Germinal center (tissue), 1 donor: ENCODE data around the gene DSTN.

Experiments
- DNase-seq: peaks from one replicate; pipeline ENCODE4 v3.0.0; 2012; ENCODE audit warnings: mixed read lengths, low spot score

DSTN gene

GRCh38 chr20:17569616-17570346 lies at the start of gene DSTN:
DSTN (plus strand) TSS chr20:17570075; CDS start chr20:17570209, 134 bp downstream.
- DNase-seq = peak; percentile 93

GRCh38 chr20:17520583-17520982 lies 49.3 kb upstream of the DSTN start:
- DNase-seq = no peak

- DNase-seq = no peak
Observed at GRCh38 chr20:17522528-17522927, 47.3 kb upstream of the DSTN start.

GRCh38 chr20:17523326-17523725 lies 46.5 kb upstream of the DSTN start:
- no peak for DNase-seq

GRCh38 chr20:17524560-17524959 lies 45.3 kb upstream of the DSTN start:
- no peak for DNase-seq

- DNase-seq = no peak
Observed at GRCh38 chr20:17525132-17525531, 44.7 kb upstream of the DSTN start.

GRCh38 chr20:17525650-17526049 lies 44.2 kb upstream of the DSTN start:
- peak; percentile 31 for DNase-seq

- no peak for DNase-seq
Observed at GRCh38 chr20:17529586-17529985, 40.3 kb upstream of the DSTN start.

GRCh38 chr20:17530153-17530552 lies 39.7 kb upstream of the DSTN start:
- no peak for DNase-seq

- DNase-seq = peak; percentile 24
Observed at GRCh38 chr20:17530716-17531664, 38.9 kb upstream of the DSTN start, which contains the start of gene BFSP1. BFSP1 (minus strand) TSS chr20:17531379; CDS start chr20:17531329, 50 bp downstream.

- DNase-seq = no peak
Observed at GRCh38 chr20:17531665-17532025, 38.2 kb upstream of the DSTN start.

GRCh38 chr20:17533396-17533795 lies 36.5 kb upstream of the DSTN start:
- peak; percentile 47 for DNase-seq

GRCh38 chr20:17534077-17534476 lies 35.8 kb upstream of the DSTN start:
- no peak for DNase-seq

GRCh38 chr20:17536944-17537444 lies 32.9 kb upstream of the DSTN start:
- DNase-seq = peak; percentile 78

- no peak for DNase-seq
Observed at GRCh38 chr20:17537959-17538358, 31.9 kb upstream of the DSTN start.

- peak; percentile 11 for DNase-seq
Observed at GRCh38 chr20:17538517-17539170, 31.2 kb upstream of the DSTN start.

GRCh38 chr20:17541596-17541995 lies 28.3 kb upstream of the DSTN start:
- no peak for DNase-seq

GRCh38 chr20:17541996-17542395 lies 27.9 kb upstream of the DSTN start:
- no peak for DNase-seq

GRCh38 chr20:17542481-17542880 lies 27.4 kb upstream of the DSTN start:
- DNase-seq = no peak

- no peak for DNase-seq
Observed at GRCh38 chr20:17542993-17543412, 26.9 kb upstream of the DSTN start.

- no peak for DNase-seq
Observed at GRCh38 chr20:17543531-17544131, 26.2 kb upstream of the DSTN start.

GRCh38 chr20:17545127-17545526 lies 24.7 kb upstream of the DSTN start:
- no peak for DNase-seq
